Subcutaneous abdominal adipose tissue (tissue), 5 donors: ENCODE results near the gene DPP4.

Experiments used
- H3K27ac ChIP-seq: one replicate; pipeline ENCODE4 v1.7.0; 2013; ENCODE audit warnings: low read depth, mild to moderate bottlenecking, inconsistent platforms, low read length, moderate library complexity
- H3K27me3 ChIP-seq, 5 donors: one replicate each; pipeline ENCODE4 v1.7.0; 2013; ENCODE audit warnings: low read length in 5 of 5, inconsistent platforms in 1 of 5; ENCODE audit not compliant: control insufficient read depth in 5 of 5, insufficient read depth in 4 of 5
- H3K36me3 ChIP-seq, 5 donors: one replicate each; pipeline ENCODE4 v1.7.0; 2013; ENCODE audit warnings: low read length in 5 of 5; ENCODE audit not compliant: control insufficient read depth in 5 of 5, insufficient read depth in 5 of 5
- H3K4me1 ChIP-seq, 5 donors: one replicate each; pipeline ENCODE4 v1.7.0; 2013; ENCODE audit warnings: low read length in 5 of 5, mild to moderate bottlenecking in 3 of 5, moderate library complexity in 1 of 5; ENCODE audit not compliant: control insufficient read depth in 5 of 5, insufficient read depth in 5 of 5
- H3K4me3 ChIP-seq, 5 donors: one replicate each; pipeline ENCODE4 v1.7.0; 2013; ENCODE audit warnings: low read length in 5 of 5, low read depth in 1 of 5
- H3K9ac ChIP-seq, 5 donors: one replicate each; pipeline ENCODE4 v1.7.0; 2013; ENCODE audit warnings: low read length in 5 of 5, mild to moderate bottlenecking in 4 of 5, moderate library complexity in 3 of 5
- H3K9me3 ChIP-seq, 5 donors: one replicate each; pipeline ENCODE4 v1.7.0; 2013; ENCODE audit warnings: low read length in 5 of 5; ENCODE audit not compliant: control insufficient read depth in 5 of 5
- donor health status: healthy.
- donor health status: healthy.
- donor health status: healthy.
- donor health status: healthy.
- donor health status: healthy.

DPP4 gene

GRCh38 chr2:162106746-162107145, 32.7 kb upstream of the DPP4 start:
- Histone ChIP-seq H3K36me3 (no peaks in the 10 kb centered on the region), H3K9ac (no peak overlapping the region), H3K27me3 (no peaks in the 10 kb centered on the region), H3K4me3 (no peak overlapping the region), H3K9me3 (no peaks in the 10 kb centered on the region), H3K27ac (no peak overlapping the region), H3K4me1 (no peaks in the 10 kb centered on the region)

- Histone ChIP-seq H3K36me3 (no peaks in the 10 kb centered on the region), H3K27ac (no peak overlapping the region)
These were observed 32.1 kb upstream of the DPP4 start for GRCh38 chr2:162106146-162106551.

GRCh38 chr2:162103443-162104009, 29.5 kb upstream of the DPP4 start:
- Histone ChIP-seq H3K27me3 (no peaks in the 10 kb centered on the region), H3K4me3 (no peak overlapping the region), H3K9me3 (no peaks in the 10 kb centered on the region), H3K27ac (no peak overlapping the region), H3K9ac (no peak overlapping the region), H3K36me3 (no peaks in the 10 kb centered on the region), H3K4me1 (no peaks in the 10 kb centered on the region)

More at GRCh38 chr2:162106146-162106551, 32.1 kb upstream of the DPP4 start:
- Histone ChIP-seq H3K4me3 (no peak overlapping the region), H3K9ac (no peak overlapping the region), H3K9me3 (no peaks in the 10 kb centered on the region), H3K27me3 (no peaks in the 10 kb centered on the region), H3K4me1 (no peaks in the 10 kb centered on the region)

- Histone ChIP-seq H3K4me3 (no peak overlapping the region), H3K27ac (no peak overlapping the region), H3K4me1 (no peaks in the 10 kb centered on the region), H3K36me3 (no peaks in the 10 kb centered on the region), H3K9ac (no peak overlapping the region), H3K27me3 (no peaks in the 10 kb centered on the region), H3K9me3 (no peaks in the 10 kb centered on the region)
These were observed 26.6 kb upstream of the DPP4 start for GRCh38 chr2:162100579-162100978.

GRCh38 chr2:162099836-162100235, 25.8 kb upstream of the DPP4 start:
- Histone ChIP-seq H3K4me3 (no peak overlapping the region), H3K9me3 (no peaks in the 10 kb centered on the region), H3K27ac (no peak overlapping the region), H3K27me3 (no peaks in the 10 kb centered on the region), H3K4me1 (no peaks in the 10 kb centered on the region), H3K36me3 (no peaks in the 10 kb centered on the region), H3K9ac (no peak overlapping the region)

- Histone ChIP-seq H3K27me3 (no peaks in the 10 kb centered on the region), H3K36me3 (no peaks in the 10 kb centered on the region), H3K4me1 (peaks cover 0 to 17% (median 10%) of the 10 kb centered on the region in 5 donors), H3K9ac (no peak overlapping the region), H3K9me3 (no peaks in the 10 kb centered on the region), H3K4me3 (no peak overlapping the region), H3K27ac (peak overlapping the region; percentile 38)
These were observed 18.9 kb upstream of the DPP4 start for GRCh38 chr2:162092658-162093556.

- Histone ChIP-seq H3K4me1 (peaks cover 0 to 17% (median 10%) of the 10 kb centered on the region in 5 donors), H3K27me3 (no peaks in the 10 kb centered on the region), H3K9me3 (no peaks in the 10 kb centered on the region), H3K27ac (peak overlapping the region; percentile 38), H3K9ac (no peak overlapping the region), H3K36me3 (no peaks in the 10 kb centered on the region), H3K4me3 (no peak overlapping the region)
These were observed 18.0 kb upstream of the DPP4 start for GRCh38 chr2:162092008-162092390.

GRCh38 chr2:162091325-162092007, 17.5 kb upstream of the DPP4 start:
- no peak overlapping the region for H3K27ac ChIP-seq

GRCh38 chr2:162090109-162090508, 16.1 kb upstream of the DPP4 start:
- Histone ChIP-seq H3K27ac (no peak overlapping the region), H3K9me3 (no peaks in the 10 kb centered on the region), H3K9ac (no peak overlapping the region), H3K36me3 (no peaks in the 10 kb centered on the region), H3K4me3 (no peak overlapping the region), H3K27me3 (no peaks in the 10 kb centered on the region), H3K4me1 (peaks cover 0 to 17% (median 10%) of the 10 kb centered on the region in 5 donors)

More at GRCh38 chr2:162091325-162092007, 17.5 kb upstream of the DPP4 start:
- no peak overlapping the region for H3K9ac ChIP-seq
- no peaks in the 10 kb centered on the region for H3K9me3 ChIP-seq
- H3K36me3 ChIP-seq = no peaks in the 10 kb centered on the region
- no peaks in the 10 kb centered on the region for H3K27me3 ChIP-seq
- peaks cover 0 to 17% (median 10%) of the 10 kb centered on the region in 5 donors for H3K4me1 ChIP-seq
- H3K4me3 ChIP-seq = no peak overlapping the region

GRCh38 chr2:162086904-162087303, 12.9 kb upstream of the DPP4 start:
- H3K4me3 ChIP-seq = no peak overlapping the region
- H3K36me3 ChIP-seq = no peaks in the 10 kb centered on the region
- H3K27ac ChIP-seq = no peak overlapping the region
- H3K9ac ChIP-seq = no peak overlapping the region
- H3K27me3 ChIP-seq = peaks cover 0 to 3% (median 0%) of the 10 kb centered on the region in 5 donors
- H3K4me1 ChIP-seq = peaks cover 0 to 4% (median 0%) of the 10 kb centered on the region in 5 donors
- H3K9me3 ChIP-seq = no peaks in the 10 kb centered on the region
